ENCODE measurements around the gene PLEKHH2. TPM values are rescaled to one million over a fixed set of nuclear protein-coding genes. Genes with fewer than 3 reads are reported as not detected.

The PLEKHH2 gene
- polyA plus RNA-seq, 1 of the 3 experiments (the other 2 are of a cell fraction), result 1.9 TPM

DNA sequence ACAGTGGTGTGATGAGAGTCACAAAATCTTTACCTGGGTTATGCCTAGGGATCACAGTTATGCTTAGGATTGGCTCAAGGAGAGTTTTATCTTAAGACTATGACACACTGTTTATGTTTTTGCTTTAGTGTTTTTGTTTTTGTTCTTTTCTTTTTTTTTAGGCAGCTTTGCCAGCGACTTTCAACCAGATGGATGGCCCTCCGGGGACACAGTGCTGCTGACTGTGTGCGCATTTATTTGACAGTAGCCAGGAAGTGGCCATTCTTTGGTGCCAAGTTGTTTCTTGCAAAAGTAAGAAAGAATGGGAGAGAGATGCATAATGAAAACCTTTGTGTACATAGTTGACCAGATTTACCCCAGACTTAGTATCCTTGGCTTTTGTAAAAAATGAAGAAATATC, 121.7 kb downstream of the PLEKHH2 start:
- H3K27ac ChIP-seq (ENCODE audit: low read depth in 2 of 2, low read length in 1 of 2), result peak overlapping the region in 1 of 2 experiments; percentile 83; a peak in 2 of 4 replicates
- H3K4me1 ChIP-seq (ENCODE audit: control insufficient read depth in 1 of 2, insufficient read depth in 2 of 2, low read depth in 1 of 2, low read length in 1 of 2), result peaks cover 0 to 17% of the 10 kb centered on the region in 2 experiments; a peak in 2 of 4 replicates
- no peaks in the 10 kb centered on the region for H3K79me2 ChIP-seq (ENCODE audit: insufficient read depth)
- no peaks in the 10 kb centered on the region for H3K9me2 ChIP-seq
- CTCF ChIA-PET, result no interaction called here
- H3K4me2 ChIP-seq, result peak overlapping the region; percentile 18
- no peaks in the 10 kb centered on the region for H3K27me3 ChIP-seq (ENCODE audit: insufficient read depth)
- TF ChIP-seq FOXJ3 (CRISPR knock-in tag; IDR thresholded peaks at IDR 0.05) (no peak), CHD2 (IDR thresholded peaks at IDR 0.05; ENCODE audit: low read length, partially characterized antibody) (no peak), NRF1 (IDR thresholded peaks at IDR 0.05; ENCODE audit: low read depth, low read length) (no peak), RCOR1 (IDR thresholded peaks at IDR 0.05; ENCODE audit: low read length) (no peak), RFX5 (IDR thresholded peaks at IDR 0.05; ENCODE audit: low read length) (no peak), FOXM1 (IDR thresholded peaks at IDR 0.05; ENCODE audit: low read depth) (no peak), MXI1 (IDR thresholded peaks at IDR 0.05; ENCODE audit: low read depth, low read length) (no peak), SIN3A (IDR thresholded peaks at IDR 0.05; ENCODE audit: borderline replicate concordance, low read depth, low read length) (no peak)
- TF ChIP-seq, protein P1, sequence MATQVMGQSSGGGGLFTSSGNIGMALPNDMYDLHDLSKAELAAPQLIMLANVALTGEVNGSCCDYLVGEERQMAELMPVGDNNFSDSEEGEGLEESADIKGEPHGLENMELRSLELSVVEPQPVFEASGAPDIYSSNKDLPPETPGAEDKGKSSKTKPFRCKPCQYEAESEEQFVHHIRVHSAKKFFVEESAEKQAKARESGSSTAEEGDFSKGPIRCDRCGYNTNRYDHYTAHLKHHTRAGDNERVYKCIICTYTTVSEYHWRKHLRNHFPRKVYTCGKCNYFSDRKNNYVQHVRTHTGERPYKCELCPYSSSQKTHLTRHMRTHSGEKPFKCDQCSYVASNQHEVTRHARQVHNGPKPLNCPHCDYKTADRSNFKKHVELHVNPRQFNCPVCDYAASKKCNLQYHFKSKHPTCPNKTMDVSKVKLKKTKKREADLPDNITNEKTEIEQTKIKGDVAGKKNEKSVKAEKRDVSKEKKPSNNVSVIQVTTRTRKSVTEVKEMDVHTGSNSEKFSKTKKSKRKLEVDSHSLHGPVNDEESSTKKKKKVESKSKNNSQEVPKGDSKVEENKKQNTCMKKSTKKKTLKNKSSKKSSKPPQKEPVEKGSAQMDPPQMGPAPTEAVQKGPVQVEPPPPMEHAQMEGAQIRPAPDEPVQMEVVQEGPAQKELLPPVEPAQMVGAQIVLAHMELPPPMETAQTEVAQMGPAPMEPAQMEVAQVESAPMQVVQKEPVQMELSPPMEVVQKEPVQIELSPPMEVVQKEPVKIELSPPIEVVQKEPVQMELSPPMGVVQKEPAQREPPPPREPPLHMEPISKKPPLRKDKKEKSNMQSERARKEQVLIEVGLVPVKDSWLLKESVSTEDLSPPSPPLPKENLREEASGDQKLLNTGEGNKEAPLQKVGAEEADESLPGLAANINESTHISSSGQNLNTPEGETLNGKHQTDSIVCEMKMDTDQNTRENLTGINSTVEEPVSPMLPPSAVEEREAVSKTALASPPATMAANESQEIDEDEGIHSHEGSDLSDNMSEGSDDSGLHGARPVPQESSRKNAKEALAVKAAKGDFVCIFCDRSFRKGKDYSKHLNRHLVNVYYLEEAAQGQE (IDR thresholded peaks at IDR 0.05; ENCODE audit: low read depth, low read length), result no peak
- TF ChIP-seq, protein P2, sequence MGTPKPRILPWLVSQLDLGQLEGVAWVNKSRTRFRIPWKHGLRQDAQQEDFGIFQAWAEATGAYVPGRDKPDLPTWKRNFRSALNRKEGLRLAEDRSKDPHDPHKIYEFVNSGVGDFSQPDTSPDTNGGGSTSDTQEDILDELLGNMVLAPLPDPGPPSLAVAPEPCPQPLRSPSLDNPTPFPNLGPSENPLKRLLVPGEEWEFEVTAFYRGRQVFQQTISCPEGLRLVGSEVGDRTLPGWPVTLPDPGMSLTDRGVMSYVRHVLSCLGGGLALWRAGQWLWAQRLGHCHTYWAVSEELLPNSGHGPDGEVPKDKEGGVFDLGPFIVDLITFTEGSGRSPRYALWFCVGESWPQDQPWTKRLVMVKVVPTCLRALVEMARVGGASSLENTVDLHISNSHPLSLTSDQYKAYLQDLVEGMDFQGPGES (IDR thresholded peaks at IDR 0.05; ENCODE audit: low read depth, low read length), result no peak
- TF ChIP-seq, protein P3, sequence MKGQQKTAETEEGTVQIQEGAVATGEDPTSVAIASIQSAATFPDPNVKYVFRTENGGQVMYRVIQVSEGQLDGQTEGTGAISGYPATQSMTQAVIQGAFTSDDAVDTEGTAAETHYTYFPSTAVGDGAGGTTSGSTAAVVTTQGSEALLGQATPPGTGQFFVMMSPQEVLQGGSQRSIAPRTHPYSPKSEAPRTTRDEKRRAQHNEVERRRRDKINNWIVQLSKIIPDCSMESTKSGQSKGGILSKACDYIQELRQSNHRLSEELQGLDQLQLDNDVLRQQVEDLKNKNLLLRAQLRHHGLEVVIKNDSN (IDR thresholded peaks at IDR 0.05; ENCODE audit: borderline replicate concordance, low read depth), result no peak
- H3K9ac ChIP-seq, result 0 out of 2 replicates have a peak overlapping the region, but pooled peaks have one; percentile 1
- POLR2A ChIA-PET, result no interaction called here
- H3K9me3 ChIP-seq, result no peaks in the 10 kb centered on the region
- H2AFZ ChIP-seq (ENCODE audit: low read depth), result no peak overlapping the region
- no peaks in the 10 kb centered on the region for H3K36me3 ChIP-seq (replicated peaks in 1 of 2; ENCODE audit: control insufficient read depth in 1 of 2, insufficient read depth in 2 of 2, low read length in 1 of 2)
- H3F3A ChIP-seq (replicated peaks; ENCODE audit: insufficient read depth), result peaks cover 20% of the 10 kb centered on the region
- no peak for DNase-seq
- no peak overlapping the region for H3K4me3 ChIP-seq (ENCODE audit: low read depth in 2 of 2, low read length in 1 of 2)
- H4K20me1 ChIP-seq (ENCODE audit: insufficient read depth), result no peaks in the 10 kb centered on the region
- WGBS (ENCODE audit: low lambda C conversion rate), result 75% methylated on average over 3 of the region's 3 CpGs

DNA sequence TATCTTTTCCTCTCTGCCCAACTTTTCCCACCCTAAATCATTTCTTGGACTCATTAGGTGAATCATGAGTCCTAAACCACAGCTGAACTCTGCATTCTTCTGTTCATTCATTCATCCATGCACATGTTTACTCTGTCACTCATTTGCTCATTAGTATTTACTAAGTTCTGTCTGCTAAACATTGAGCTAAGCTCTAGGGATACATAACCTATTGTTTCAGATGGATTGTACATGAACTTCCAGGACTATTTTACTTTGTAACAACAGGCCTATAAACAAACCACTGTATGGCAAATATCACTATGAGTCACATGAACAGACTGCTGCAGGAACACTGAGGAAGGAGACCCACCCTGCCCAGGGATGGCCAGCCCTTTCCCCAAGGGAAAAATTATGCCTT, 122.1 kb downstream of the PLEKHH2 start:
- H2AFZ ChIP-seq (ENCODE audit: low read depth), result 0 out of 2 replicates have a peak overlapping the region, but pooled peaks have one; percentile 2
- POLR2A ChIA-PET, result no interaction called here
- DNase-seq, result no peak
- TF ChIP-seq GABPA (IDR thresholded peaks at IDR 0.05; ENCODE audit: low read depth), result no peak
- TF ChIP-seq RFX5 (IDR thresholded peaks at IDR 0.05; ENCODE audit: low read length), result no peak
- no peak for TF ChIP-seq NFIC (IDR thresholded peaks at IDR 0.05; ENCODE audit: borderline replicate concordance)
- TF ChIP-seq TCF12 (IDR thresholded peaks at IDR 0.05), result peak; percentile 52
- TF ChIP-seq, protein P3 (IDR thresholded peaks at IDR 0.05; ENCODE audit: borderline replicate concordance, low read depth), result no peak
- TF ChIP-seq, protein P4, sequence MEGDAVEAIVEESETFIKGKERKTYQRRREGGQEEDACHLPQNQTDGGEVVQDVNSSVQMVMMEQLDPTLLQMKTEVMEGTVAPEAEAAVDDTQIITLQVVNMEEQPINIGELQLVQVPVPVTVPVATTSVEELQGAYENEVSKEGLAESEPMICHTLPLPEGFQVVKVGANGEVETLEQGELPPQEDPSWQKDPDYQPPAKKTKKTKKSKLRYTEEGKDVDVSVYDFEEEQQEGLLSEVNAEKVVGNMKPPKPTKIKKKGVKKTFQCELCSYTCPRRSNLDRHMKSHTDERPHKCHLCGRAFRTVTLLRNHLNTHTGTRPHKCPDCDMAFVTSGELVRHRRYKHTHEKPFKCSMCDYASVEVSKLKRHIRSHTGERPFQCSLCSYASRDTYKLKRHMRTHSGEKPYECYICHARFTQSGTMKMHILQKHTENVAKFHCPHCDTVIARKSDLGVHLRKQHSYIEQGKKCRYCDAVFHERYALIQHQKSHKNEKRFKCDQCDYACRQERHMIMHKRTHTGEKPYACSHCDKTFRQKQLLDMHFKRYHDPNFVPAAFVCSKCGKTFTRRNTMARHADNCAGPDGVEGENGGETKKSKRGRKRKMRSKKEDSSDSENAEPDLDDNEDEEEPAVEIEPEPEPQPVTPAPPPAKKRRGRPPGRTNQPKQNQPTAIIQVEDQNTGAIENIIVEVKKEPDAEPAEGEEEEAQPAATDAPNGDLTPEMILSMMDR (IDR thresholded peaks at IDR 0.05), result no peak
- TF ChIP-seq SMC3 (IDR thresholded peaks at IDR 0.05; ENCODE audit: low read depth, low read length), result no peak
- no peak for TF ChIP-seq EZH2phosphoT487 (IDR thresholded peaks at IDR 0.05; ENCODE audit: borderline replicate concordance, low read depth)
- no peak; the same call in none of the 2 replicates for TF ChIP-seq JUND (IDR thresholded peaks at IDR 0.05)
- TF ChIP-seq, protein P5, sequence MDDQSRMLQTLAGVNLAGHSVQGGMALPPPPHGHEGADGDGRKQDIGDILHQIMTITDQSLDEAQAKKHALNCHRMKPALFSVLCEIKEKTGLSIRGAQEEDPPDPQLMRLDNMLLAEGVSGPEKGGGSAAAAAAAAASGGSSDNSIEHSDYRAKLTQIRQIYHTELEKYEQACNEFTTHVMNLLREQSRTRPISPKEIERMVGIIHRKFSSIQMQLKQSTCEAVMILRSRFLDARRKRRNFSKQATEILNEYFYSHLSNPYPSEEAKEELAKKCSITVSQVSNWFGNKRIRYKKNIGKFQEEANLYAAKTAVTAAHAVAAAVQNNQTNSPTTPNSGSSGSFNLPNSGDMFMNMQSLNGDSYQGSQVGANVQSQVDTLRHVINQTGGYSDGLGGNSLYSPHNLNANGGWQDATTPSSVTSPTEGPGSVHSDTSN (IDR thresholded peaks at IDR 0.05), result peak; percentile 64; the same call in 1 of the 2 replicates

More for the DNA sequence above, 122.1 kb downstream of the PLEKHH2 start:
- Histone ChIP-seq H3K79me2 (ENCODE audit: insufficient read depth) (no peaks in the 10 kb centered on the region), H3K9me3 (no peaks in the 10 kb centered on the region), H4K20me1 (ENCODE audit: insufficient read depth) (no peaks in the 10 kb centered on the region), H3K4me1 (ENCODE audit: control insufficient read depth in 1 of 2, insufficient read depth in 2 of 2, low read depth in 1 of 2, low read length in 1 of 2) (peaks cover 0 to 17% of the 10 kb centered on the region in 2 experiments; a peak in 3 of 4 replicates), H3K36me3 (replicated peaks in 1 of 2; ENCODE audit: control insufficient read depth in 1 of 2, insufficient read depth in 2 of 2, low read length in 1 of 2) (no peaks in the 10 kb centered on the region), H3K9ac (0 out of 2 replicates have a peak overlapping the region, but pooled peaks have one; percentile 3), H3K9me2 (no peaks in the 10 kb centered on the region), H3F3A (replicated peaks; ENCODE audit: insufficient read depth) (peaks cover 20% of the 10 kb centered on the region), H3K4me2 (no peak overlapping the region), H3K27ac (ENCODE audit: low read depth in 2 of 2, low read length in 1 of 2) (peak overlapping the region in 1 of 2 experiments; percentile 83; a peak in 2 of 4 replicates), H3K27me3 (ENCODE audit: insufficient read depth) (no peaks in the 10 kb centered on the region), H3K4me3 (ENCODE audit: low read depth in 2 of 2, low read length in 1 of 2) (no peak overlapping the region)
- CTCF ChIA-PET, result no interaction called here
